Measurements from ENCODE around the gene DPP10. TPM values are rescaled to one million over a fixed set of nuclear protein-coding genes. Genes with fewer than 3 reads are reported as not detected.
"Not testable (repeated sequence)": the region's sequence is repeated elsewhere in the genome, so short reads cannot be mapped to it uniquely, and the experiment has no call there.

The DPP10 gene
- 0.15 TPM for polyA plus RNA-seq (ENCODE audit: insufficient read length)

GRCh38 chr2:114442510-114442909, at the start of gene DPP10:
Gene DPP10, plus strand, starts transcription at chr2:114442641.
- DNase-seq, result peak; percentile 64

- DNase-seq, result no peak
Measured at GRCh38 chr2:114400890-114401289, 41.6 kb upstream of the DPP10 start.

- no peak for DNase-seq
Measured at GRCh38 chr2:114405247-114406116, 37.0 kb upstream of the DPP10 start.

GRCh38 chr2:114406347-114406746, 36.1 kb upstream of the DPP10 start:
- DNase-seq, result no peak

GRCh38 chr2:114407353-114407752, 35.1 kb upstream of the DPP10 start:
- not testable (repeated sequence) for DNase-seq

- no peak for DNase-seq
Measured at GRCh38 chr2:114421781-114422180, 20.7 kb upstream of the DPP10 start.

- DNase-seq, result no peak
Measured at GRCh38 chr2:114424699-114425098, 17.7 kb upstream of the DPP10 start.

- no peak for DNase-seq
Measured at GRCh38 chr2:114426756-114427155, 15.7 kb upstream of the DPP10 start.

- DNase-seq, result no peak
Measured at GRCh38 chr2:114436329-114436728, 6.1 kb upstream of the DPP10 start.

- DNase-seq, result no peak
Measured at GRCh38 chr2:114446571-114446970, 4.1 kb downstream of the DPP10 start.

- no peak for DNase-seq
Measured at GRCh38 chr2:114450639-114451038, 8.2 kb downstream of the DPP10 start.

GRCh38 chr2:114456566-114456965, 14.1 kb downstream of the DPP10 start:
- no peak for DNase-seq

GRCh38 chr2:114457956-114458355, 15.5 kb downstream of the DPP10 start:
- DNase-seq, result no peak

- DNase-seq, result no peak
Measured at GRCh38 chr2:114461116-114461515, 18.7 kb downstream of the DPP10 start.

- DNase-seq, result no peak
Measured at GRCh38 chr2:114464961-114465706, 22.7 kb downstream of the DPP10 start.

- no peak for DNase-seq
Measured at GRCh38 chr2:114468343-114468742, 25.9 kb downstream of the DPP10 start.

- DNase-seq, result peak; percentile 8
Measured at GRCh38 chr2:114472246-114472645, 29.8 kb downstream of the DPP10 start.

GRCh38 chr2:114472726-114473125, 30.3 kb downstream of the DPP10 start:
- DNase-seq, result no peak

- DNase-seq, result peak; percentile 83
Measured at GRCh38 chr2:114488841-114489530, 46.5 kb downstream of the DPP10 start.

- DNase-seq, result no peak
Measured at GRCh38 chr2:114495046-114495445, 52.6 kb downstream of the DPP10 start.

GRCh38 chr2:114496959-114497358, 54.5 kb downstream of the DPP10 start:
- no peak for DNase-seq

- DNase-seq, result no peak
Measured at GRCh38 chr2:114499101-114499500, 56.7 kb downstream of the DPP10 start.

GRCh38 chr2:114507744-114508143, 65.3 kb downstream of the DPP10 start:
- DNase-seq, result no peak
